ENCODE data around the gene AADAC.
"Not testable (repeated sequence)": the region's sequence is repeated elsewhere in the genome, so short reads cannot be mapped to it uniquely, and the experiment has no call there.

Gene AADAC

DNA sequence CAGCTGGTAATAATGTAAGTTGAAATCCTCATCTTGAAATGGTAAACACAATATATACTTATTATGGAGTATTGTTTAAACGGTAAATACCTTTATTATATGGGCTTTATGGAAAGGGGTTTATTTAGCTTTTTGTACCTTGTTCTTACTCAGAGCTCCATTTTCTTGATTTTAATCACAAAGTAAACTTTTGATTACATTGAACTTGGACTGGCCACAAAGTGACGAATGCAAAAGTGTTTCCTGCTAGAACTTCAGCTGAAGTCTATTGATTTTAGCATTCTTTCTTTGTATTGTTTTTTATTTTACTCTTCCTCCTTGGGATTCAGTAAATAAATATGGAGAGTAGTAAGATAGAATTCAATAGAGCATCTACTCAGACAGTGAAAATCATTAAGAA is 19.8 kb upstream of the AADAC start:
- no peak for DNase-seq (ENCODE audit: low read depth, low spot score)
- no peak overlapping the region for H3K4me3 ChIP-seq (ENCODE audit: low read length)

DNA sequence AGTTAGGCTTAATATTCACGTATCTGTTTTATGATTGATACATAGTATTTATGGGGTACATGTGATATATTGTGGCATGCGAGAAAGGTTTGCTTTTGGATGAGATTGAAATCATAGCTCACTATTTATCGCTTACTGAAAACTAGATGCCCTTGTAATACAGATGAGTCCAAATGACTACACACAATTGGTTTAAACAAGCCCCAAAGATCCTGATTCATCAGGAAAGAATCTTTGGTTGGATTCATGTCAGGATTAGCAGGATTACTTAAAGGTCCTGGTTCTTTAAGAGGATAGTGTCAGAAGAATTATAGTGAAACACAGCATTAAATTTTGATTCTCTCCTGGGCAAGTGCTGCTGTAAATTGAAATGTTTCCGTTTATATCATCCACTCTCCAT is 18.6 kb upstream of the AADAC start:
- no peak overlapping the region for H3K4me3 ChIP-seq (ENCODE audit: low read length)
- DNase-seq (ENCODE audit: low read depth, low spot score): no peak

DNA sequence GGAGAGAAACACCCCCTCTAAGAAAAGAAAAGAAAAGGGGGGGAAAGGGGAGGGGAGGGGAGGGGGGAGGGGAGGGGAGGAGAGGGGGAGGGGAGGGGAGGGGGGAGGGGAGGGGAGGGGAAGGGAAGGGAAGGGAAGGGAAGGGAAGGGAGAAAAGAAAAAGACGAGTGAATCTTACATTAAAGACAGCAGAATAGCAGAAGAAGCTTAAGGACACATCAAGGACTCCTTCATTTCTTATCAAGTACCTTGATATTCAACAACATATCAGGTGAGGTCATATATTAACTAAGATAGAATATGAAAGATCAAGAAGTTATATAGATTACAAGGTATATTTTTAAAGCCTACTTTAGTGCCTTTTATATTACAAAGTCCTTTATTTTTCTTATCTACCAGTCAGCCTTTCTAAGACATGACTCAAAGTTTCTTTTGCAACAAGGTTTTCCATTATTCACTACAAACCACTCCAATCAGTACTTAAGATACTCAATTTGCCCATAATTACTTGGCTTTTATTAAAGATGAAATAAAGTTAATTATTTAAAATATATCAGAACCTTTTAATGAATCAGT is 17.7 kb upstream of the AADAC start:
- DNase-seq (ENCODE audit: low read depth, low spot score): no peak
- no peak overlapping the region for H3K4me3 ChIP-seq (ENCODE audit: low read length)

DNA sequence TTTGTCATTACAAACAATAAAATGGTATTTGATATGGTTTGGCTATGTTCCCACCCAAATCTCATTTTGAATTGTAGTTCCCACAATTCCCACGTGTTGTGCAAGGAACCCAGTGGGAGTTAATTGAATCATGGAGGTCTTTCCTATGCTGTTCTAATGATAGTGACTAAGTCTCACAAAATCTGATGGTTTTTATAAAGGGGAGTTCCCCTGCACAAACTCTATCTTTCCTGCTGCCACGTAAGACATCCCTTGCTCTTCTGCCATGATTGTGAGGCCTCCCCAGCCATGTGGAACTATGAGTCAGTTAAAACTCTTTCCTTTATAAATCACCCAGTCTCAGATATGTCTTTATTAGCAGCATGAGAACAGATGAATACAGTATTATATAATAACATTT is 15.4 kb upstream of the AADAC start:
- no peak for DNase-seq (ENCODE audit: low read depth, low spot score)
- no peak overlapping the region for H3K4me3 ChIP-seq (ENCODE audit: low read length)

DNA sequence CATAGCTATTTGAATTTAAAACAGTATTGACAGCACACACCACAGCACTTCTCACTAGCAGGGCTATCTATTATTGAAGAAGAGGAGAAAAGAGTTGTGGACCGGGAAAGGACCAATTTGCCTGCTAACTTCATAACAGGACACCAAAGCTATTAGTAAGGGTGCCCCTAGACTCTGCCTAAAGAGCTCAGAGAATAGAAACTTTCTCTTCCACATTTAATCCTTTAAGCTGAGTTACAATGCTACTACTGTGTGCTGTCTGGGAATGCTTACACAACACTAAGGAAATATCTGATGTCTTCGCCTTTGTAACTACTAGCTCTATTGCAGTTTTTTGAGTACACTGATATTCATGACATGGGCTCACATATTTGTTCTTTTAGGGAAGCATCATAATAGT is 13.5 kb upstream of the AADAC start:
- no peak for DNase-seq (ENCODE audit: low read depth, low spot score)
- no peak overlapping the region for H3K4me3 ChIP-seq (ENCODE audit: low read length)

DNA sequence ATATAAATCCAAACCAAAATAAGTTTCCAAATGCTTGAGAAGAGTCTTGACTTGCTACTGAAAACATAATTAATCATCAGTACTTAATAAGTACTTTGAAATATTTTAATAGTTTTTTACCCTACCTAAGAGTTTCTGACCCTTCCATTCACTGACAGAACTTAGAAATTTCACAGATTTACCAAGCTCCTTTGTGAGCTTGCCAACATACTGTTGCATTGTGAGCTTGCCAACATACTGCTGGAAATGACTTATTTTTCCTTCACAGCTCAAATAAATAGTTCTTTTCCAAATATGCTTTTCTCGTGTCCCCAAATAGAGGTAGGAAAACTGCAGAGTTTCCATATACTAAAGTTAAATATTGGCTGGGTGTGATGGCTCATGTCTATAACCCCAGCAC is 9.6 kb upstream of the AADAC start:
- no peak for DNase-seq (ENCODE audit: low read depth, low spot score)
- H3K4me3 ChIP-seq (ENCODE audit: low read length): no peak overlapping the region

DNA sequence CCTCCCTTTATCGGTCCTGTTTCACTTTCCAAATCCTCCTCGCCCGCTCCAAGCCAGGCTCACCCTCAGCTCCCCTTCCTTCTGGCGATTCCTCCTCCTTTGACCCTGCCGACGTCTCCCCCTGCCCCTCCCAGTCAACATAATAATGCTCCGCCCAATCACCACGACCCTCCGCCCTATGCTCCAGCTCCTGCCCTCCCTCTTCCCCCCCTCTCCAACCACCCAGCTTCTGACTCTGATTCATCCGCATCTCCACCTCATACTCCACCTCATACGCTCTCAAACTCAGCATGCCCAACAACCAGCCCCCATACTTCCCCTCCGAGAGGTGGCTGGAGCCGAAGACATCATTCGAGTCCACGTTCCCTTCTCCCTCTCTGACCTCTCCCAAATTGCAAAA is 7.1 kb upstream of the AADAC start:
- no peak overlapping the region for H3K4me3 ChIP-seq (ENCODE audit: low read length)
- DNase-seq (ENCODE audit: low read depth, low spot score): no peak

DNA sequence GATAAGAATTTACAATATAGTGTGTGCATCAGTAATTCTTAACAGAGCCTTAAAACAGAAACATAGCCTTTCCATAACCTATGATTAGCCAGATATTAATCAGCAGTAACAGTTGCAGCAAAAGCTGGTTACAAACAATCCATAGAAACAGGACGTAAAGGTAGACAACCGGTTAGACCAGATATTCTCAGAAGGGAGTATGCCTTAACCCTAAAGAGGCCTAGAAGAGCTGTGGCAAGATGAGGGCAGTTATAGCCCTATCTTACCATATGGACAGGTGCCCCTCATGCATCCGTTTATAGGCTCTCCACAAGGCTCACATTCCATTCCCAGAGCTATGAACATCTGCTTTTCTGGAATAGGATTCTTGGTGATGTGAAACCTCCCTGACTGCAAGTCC is 5.0 kb upstream of the AADAC start:
- not testable (repeated sequence) for H3K4me3 ChIP-seq (ENCODE audit: low read length); DNase-seq (ENCODE audit: low read depth, low spot score)

DNA sequence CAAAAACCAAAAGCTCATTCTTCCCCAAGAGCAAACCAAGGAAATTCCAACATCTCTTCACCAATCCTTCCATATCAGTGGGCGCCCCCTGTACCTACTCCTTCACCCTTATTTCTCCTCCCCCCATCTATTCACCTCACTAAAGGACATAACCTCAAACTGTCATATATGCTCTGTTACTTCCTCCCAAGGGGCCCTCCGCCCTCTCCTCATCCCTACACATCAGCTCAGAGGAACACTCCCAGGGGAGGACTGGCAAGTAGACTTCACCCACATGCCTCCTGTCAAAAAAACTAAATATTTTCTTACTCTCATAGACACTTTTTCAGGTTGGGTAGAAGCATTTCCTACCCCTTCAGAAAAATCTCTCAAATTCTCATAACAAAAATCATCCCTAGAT is 2.4 kb upstream of the AADAC start:
- no peak for DNase-seq (ENCODE audit: low read depth, low spot score)

DNA sequence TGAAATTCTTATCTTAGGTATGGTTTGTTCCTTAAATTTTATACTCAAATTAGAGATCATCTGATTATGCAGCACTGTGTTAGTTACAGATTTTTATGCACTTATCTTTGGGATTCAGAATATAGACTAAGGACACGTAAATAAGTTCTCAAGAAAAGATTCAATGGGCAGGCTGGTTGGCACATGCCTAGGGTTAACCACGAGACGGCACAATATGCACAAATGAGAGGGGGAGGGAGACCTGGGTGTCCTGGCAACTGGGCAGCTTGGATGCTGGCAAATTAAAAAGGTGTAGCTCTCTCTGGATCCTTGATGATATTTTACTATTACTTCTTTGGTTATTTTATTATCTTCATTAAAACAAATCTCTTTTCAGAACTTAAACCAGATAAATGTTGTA is 672 bp downstream of the AADAC start:
- no peak overlapping the region for H3K4me3 ChIP-seq (ENCODE audit: low read length)
- DNase-seq (ENCODE audit: low read depth, low spot score): no peak

More for the DNA sequence above, 2.4 kb upstream of the AADAC start:
- no peak overlapping the region for H3K4me3 ChIP-seq (ENCODE audit: low read length)

DNA sequence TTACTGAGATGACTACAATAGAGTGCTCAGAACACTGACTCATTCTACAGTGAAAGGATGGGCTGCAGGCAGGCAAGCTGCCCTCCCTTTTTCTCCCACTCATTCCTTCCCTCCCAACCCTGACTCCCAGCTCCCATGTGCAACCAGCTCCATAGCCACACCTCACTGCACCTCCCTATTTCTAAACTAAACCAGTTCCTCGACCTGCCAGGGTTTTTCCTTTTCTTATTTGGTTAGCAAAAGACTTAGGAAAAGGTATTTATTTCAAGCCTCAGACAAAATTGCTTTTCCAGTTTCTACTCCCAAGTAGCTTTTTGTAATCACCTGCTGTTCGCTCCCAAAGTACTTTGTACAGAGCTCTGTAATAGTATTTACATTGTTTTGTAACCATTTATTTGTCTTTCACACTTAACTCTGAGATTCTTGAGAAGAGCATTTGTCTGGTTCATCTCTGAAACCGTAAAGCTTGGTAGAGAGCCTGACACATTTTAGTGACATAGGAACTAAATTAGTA is 2.2 kb downstream of the AADAC start:
- DNase-seq (ENCODE audit: low read depth, low spot score): no peak
- H3K4me3 ChIP-seq (ENCODE audit: low read length): no peak overlapping the region

DNA sequence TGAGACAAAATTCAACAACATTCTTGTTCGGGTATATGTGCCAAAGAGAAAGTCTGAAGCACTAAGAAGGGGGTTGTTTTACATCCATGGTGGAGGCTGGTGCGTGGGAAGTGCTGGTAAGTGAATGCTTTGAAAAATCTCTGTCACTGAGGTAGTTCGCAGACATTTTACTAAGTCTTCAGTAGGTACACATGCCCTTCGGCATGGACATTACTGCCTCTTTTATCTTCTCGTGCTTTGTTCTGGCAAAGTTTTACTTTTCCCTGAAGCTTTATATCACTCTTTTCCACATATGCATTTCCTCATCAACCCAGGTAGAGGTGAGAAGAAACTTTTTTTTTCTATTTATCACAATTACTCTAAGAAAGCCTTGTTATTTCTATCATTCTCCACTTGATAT is 3.6 kb downstream of the AADAC start:
- DNase-seq (ENCODE audit: low read depth, low spot score): no peak
- no peak overlapping the region for H3K4me3 ChIP-seq (ENCODE audit: low read length)

DNA sequence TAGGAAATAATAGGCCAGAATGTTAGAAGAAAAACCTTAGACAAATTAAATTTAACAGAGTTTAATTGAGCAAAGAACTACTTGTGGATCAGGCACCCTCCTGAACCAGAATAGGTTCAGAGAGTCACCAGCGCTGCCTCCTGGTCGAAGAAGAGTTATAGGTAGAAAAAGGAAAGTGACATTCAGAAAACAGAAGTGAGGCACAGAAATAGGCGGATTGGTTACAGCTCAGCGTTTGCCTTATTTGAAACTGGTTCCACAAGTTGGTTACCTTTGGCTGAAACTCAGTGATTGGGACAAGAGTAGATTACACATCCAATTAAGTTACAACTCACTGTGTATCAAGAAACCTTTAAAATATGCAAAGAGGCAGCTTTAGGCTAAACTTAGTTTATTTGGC is 4.4 kb downstream of the AADAC start:
- no peak overlapping the region for H3K4me3 ChIP-seq (ENCODE audit: low read length)
- no peak for DNase-seq (ENCODE audit: low read depth, low spot score)

DNA sequence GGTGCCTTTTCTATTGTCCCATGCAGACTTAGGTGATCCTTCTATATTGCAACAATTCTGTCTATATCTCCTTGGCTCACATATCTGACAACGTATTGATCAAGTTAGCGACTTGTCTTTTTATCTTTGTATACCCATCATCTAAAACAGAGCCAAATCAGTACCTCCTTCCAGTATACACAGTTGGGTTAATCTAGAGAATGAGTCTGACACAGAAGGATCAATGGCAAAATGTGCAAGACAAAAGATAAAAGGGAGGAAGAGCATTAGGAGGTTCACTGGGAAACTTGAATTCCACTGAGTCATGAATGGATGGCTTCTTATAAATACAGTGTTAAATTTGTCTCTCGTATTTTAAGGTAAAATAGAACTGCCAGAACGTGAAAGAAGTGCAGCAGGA is 6.0 kb downstream of the AADAC start:
- no peak overlapping the region for H3K4me3 ChIP-seq (ENCODE audit: low read length)
- DNase-seq (ENCODE audit: low read depth, low spot score): no peak

DNA sequence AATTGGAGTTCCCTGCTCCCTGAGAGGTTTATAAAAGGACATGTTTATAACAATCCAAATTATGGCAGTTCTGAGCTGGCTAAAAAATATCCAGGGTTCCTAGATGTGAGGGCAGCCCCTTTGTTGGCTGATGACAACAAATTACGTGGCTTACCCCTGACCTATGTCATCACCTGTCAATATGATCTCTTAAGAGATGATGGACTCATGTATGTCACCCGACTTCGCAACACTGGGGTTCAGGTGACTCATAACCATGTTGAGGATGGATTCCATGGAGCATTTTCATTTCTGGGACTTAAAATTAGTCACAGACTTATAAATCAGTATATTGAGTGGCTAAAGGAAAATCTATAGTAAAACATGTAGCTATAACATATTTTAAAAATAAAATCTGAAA is 13.9 kb downstream of the AADAC start:
- DNase-seq (ENCODE audit: low read depth, low spot score): no peak
- no peak overlapping the region for H3K4me3 ChIP-seq (ENCODE audit: low read length)

DNA sequence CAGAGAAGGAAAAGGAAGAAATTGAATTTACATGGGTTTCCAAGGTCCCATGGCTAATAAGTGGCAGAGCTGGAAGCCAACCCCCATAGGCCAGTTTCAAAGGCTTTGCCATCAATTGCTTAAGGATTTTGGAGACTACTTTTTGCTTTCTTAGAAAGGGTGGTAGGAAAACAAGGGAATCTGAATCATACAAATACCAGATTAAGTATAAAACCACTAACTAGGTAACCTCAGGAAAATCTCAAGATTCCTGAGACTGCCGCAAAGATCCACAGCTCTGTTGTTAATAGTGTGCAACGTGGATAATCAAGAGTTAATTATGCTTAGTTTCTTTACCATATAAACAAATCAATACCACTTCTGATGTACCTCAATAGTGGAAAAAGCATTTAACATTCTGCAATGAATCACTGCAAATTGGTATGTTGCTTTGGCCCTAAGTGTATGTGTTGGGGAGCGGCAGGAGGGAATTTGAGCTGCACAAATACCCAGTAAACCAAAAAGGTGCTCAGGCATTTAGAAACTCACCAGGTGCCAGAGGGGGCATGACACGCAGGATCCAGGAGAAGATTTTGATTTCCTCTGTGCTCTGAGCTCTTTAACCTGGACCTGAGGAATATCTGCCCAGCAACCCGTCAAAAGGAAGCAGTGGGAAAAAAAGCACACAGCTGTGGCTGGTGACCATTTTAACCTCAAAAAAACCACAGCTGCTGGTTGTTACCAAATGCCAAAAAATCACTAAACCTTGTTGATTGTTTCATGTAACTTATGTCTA is 22.0 kb downstream of the AADAC start:
- no peak for DNase-seq (ENCODE audit: low read depth, low spot score)
- H3K4me3 ChIP-seq (ENCODE audit: low read length): no peak overlapping the region

DNA sequence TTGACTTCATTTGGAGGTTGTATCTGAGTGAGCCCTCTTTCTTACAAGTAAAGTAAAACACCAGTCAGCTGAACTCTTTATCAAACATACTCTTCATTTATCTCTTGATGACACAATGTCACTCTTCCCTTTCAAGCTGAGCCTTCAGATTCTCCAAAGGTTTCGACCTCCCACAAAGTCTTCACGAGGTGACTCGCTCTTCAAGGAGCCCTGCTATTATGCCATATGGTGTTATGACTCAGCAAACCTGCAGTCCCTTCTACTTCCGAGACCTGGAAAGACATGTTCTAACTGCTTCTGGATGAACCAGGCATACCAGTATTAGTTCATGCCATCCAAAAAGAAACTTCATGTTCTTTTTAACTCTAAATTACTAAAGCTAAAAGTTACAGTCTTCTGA is 23.1 kb downstream of the AADAC start:
- no peak for DNase-seq (ENCODE audit: low read depth, low spot score)
- H3K4me3 ChIP-seq (ENCODE audit: low read length): no peak overlapping the region

DNA sequence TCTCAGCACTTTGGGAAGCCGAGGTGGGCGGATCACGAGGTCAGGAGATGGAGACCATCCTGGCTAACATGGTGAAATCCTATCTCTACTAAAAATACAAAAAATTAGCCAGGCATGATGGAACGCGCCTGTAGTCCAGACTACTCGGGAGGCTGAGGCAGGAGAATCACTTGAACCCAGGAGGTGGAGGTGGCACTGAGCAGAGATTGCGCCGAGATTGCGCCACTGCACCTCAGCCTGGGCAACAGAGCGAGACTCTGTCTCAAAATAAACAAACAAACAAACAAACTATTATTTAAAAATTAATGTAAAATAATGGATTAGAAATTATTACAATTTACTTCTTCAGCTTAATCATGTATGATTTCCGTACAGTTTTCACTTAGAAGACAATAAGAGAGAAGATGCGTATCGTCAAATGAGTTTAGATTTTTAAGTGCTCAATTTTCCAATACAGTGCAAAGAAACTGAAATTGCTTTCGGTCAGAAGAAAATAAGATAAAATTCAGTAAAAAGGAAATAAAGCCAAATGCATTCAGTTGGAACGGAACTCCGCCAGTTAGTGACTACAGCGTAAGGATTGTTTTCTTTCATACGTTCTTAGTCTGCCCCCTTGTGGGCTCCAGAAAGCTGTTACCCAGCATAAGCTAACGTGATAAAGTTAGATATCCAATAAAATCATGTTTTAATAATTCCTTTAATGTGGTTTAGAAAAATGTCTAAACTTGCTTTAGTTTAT is 24.8 kb downstream of the AADAC start:
- H3K4me3 ChIP-seq (ENCODE audit: low read length): no peak overlapping the region

DNA sequence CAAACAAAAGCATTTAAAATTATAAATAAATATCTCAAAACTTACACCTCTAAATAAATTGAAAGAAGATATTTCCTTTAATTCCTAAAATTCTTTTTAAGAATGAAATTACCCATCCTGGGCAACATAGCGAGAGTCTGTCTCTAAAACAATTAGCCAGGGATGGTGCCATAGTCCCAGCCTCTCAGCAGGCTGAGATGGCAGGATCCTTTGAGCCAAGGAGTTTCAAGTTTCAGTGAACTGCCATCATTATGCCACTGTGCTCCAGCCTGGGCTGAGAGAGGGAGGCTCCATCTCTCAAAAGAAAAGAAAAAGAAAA is 25.4 kb downstream of the AADAC start:
- no peak for DNase-seq (ENCODE audit: low read depth, low spot score)
- no peak overlapping the region for H3K4me3 ChIP-seq (ENCODE audit: low read length)

More for the DNA sequence above, 24.8 kb downstream of the AADAC start:
- peak; percentile 54 for DNase-seq (ENCODE audit: low read depth, low spot score)

DNA sequence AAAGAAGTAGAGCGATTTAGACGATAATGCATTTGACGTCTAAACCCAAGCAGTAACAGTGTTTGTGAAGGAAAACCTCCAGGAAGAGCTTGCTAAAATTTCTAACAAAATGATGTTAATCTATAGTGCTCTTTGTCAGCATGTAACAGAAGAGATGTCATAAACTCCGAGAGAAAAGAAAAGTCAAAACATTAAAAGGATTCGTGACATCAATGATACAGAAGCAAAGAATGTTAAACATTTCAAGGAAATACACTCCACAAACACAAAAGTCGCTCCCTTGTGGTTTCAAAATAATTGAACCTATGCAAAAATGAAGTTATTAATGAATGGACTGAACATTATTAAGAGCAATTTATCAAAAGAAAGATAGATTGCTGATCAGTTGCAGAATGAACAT is 27.9 kb downstream of the AADAC start:
- DNase-seq (ENCODE audit: low read depth, low spot score): no peak
- no peak overlapping the region for H3K4me3 ChIP-seq (ENCODE audit: low read length)
